ENCODE data around the gene HMOX1.
A peak's percentile ranks its signal among the peaks of the same experiment; 100 is the strongest.

Gene HMOX1, protein sequence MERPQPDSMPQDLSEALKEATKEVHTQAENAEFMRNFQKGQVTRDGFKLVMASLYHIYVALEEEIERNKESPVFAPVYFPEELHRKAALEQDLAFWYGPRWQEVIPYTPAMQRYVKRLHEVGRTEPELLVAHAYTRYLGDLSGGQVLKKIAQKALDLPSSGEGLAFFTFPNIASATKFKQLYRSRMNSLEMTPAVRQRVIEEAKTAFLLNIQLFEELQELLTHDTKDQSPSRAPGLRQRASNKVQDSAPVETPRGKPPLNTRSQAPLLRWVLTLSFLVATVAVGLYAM

DNA sequence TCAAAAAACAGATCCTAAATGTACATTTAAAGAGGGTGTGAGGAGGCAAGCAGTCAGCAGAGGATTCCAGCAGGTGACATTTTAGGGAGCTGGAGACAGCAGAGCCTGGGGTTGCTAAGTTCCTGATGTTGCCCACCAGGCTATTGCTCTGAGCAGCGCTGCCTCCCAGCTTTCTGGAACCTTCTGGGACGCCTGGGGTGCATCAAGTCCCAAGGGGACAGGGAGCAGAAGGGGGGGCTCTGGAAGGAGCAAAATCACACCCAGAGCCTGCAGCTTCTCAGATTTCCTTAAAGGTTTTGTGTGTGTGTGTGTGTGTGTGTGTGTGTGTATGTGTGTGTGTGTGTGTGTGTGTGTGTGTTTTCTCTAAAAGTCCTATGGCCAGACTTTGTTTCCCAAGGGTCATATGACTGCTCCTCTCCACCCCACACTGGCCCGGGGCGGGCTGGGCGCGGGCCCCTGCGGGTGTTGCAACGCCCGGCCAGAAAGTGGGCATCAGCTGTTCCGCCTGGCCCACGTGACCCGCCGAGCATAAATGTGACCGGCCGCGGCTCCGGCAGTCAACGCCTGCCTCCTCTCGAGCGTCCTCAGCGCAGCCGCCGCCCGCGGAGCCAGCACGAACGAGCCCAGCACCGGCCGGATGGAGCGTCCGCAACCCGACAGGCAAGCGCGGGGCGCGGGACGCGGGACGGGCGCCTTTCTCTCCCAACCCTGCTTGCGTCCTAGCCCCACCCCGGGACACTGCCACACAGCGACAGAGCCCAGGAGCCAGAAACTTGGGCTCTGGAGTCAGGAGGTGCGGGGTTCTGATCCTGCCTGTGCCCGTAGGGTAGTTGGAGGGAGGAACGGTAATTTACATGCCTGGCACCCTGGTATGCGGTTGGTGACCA lies at the start of gene HMOX1:
Gene HMOX1, plus strand, starts transcription at position 560 of the 887 bp plus-strand sequence. Its CDS starts 78 bp downstream, at position 638.
- peak; percentile 91 for DNase-seq (ENCODE audit: low spot score)

GRCh38 chr22:35332278-35332677 lies 48.6 kb upstream of the HMOX1 start:
- DNase-seq (ENCODE audit: low spot score): no peak

DNA sequence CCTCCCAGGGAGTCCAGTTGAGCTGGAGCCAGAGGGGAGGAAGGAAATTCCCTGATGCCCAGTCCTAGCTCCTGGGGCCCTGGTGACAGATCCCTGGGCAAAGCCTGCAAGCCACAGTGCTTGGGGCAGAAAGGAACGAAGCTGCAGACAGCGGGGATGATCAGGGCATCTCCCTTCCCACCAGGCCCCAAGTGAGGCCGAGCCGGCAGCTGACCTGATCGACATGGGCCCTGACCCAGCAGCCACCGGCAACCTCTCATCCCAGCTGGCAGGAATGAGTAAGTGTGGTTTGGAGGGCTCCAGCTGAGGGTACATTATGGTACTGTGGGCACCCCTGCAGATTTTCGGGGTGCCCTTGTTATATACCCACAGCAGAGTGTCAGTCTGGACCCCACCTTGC lies 47.7 kb upstream of the HMOX1 start:
- DNase-seq (ENCODE audit: low spot score): no peak

DNA sequence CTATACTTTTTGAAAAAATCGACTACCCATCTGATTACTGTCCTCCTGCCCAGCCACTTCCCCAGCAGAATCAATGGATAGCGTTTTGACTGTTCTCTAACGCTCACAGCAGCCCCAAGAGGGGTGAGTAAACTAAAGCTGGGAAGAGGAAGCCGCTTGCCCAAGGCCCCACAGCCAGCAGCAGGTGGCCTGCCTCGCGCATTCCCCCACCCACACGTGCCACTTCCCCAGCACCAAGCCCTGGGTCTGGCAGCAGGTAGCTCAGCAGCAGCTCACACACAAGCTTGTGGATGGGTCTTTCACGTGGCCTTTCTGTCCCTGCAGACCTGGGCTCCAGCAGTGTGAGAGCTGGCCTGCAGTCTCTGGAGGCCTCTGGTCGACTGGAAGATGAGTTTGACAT lies 46.9 kb upstream of the HMOX1 start:
- no peak for DNase-seq (ENCODE audit: low spot score)

DNA sequence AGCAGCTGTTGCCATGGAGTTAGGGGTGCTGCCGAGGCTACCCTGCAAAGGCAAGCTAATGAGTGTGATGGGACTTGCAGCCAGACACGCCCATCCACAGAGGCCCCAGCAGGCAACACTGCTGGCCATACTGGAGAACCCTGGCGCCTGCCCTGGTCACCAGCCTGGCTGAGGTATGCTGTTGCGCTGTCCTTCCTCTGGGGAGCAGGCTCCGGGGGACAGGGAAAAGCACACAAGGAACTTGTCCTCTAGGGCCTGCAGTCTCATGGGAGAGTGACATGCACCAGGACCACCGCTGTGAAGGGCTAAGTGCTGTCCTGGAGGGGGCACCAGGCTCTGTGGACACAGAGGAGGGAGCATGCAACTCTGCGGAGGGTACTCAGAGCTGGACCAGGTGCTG lies 45.4 kb upstream of the HMOX1 start:
- DNase-seq (ENCODE audit: low spot score): no peak

DNA sequence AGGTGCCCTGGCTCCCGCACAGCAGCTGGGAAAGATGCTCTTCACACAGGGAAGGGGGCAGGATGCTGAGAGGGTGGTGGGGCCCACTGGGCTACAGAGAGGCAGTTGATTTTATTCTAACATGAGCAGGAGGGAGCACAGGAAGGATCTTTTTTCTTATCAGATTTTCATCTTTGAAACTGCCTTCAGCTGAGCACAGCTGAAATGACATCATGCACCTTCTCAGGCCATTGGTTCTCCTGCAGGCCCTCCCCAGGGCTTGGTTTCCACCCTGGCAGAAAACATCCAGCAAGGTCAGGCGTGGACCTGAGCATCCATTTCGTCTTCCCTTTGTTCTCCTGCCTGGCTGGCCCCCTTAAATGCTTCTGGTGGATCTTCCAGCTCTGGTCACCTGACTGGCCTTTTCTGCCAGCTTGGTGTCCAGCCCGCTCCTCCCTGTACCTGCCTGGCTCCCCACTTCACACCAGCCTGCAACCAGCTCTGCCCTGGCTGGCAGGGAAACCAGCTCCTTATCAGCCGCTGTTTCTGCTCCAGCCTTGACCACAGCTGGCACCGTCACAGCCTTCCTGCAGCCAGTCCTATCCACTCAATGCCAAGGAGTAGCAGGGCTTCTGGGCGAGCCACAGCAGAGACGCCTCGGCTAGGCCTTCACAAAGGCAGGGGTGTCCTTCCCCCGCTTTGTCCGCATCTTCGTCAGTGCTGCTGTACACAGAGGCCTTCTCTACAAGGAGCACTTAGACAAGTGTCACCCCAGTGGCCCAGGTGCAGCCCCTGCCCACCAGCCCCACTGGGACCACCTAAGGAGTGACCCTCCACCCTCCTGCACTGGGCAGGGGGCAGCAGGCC lies 44.7 kb upstream of the HMOX1 start:
- no peak for DNase-seq (ENCODE audit: low spot score)

GRCh38 chr22:35337932-35338331 lies 43.0 kb upstream of the HMOX1 start:
- DNase-seq (ENCODE audit: low spot score): no peak

GRCh38 chr22:35341090-35341874 lies 39.6 kb upstream of the HMOX1 start:
- DNase-seq (ENCODE audit: low spot score): no peak

DNA sequence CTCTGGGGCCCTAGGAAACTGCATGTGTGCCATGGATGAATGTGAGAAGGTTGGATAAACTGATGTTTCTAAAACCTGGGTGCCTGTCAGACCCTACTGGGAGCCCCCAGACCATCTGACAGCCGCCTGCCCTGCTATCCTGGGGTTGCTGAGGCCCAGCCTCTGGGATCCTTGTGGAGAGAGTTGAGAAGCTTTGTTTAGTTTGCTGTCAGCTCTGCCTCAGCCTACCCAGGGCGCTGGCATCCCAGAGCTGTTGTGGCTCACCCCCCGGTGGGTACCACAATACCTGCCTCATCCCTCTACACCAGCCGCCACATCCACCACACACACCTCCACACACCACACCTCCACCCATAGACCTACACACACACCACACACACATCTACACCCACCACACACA lies 38.5 kb upstream of the HMOX1 start:
- no peak for DNase-seq (ENCODE audit: low spot score)

DNA sequence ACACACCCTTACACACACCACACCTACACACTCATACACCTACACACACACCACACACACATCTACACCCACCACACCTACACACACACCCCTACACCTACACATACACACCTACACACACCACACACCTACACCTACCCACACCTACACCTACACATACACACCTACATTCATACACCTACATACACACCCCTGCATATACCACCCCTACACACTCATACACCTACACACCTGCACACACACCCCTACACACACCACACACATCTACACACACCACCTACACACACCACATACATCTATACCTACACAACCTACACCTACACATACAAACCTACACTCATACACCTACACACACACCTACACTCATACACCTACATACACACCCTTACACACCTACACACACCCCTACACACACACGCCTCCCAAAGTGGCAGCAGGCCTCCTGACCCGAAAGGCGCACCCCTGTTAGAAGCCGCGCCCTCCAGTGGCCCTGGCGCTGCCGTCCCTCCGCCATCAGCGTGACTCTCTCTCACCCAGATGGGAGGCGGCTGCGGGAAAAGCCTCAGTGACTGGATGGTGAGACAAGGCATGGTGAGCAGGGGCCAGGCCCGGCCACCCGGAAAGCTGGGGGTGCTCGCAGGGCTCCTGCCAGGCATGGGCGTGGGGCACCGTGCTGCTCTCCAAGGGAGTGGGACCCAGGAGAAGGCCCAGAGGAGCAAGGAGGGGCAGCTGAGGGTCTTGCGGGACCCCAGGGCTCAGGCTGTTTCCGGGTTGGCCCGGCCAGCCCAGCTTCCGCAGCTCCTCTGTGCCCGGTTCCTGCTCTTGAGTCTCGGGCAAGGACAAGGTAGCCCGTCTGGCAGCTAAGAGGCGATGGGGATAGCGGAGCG lies 37.0 kb upstream of the HMOX1 start:
- DNase-seq (ENCODE audit: low spot score): no peak

DNA sequence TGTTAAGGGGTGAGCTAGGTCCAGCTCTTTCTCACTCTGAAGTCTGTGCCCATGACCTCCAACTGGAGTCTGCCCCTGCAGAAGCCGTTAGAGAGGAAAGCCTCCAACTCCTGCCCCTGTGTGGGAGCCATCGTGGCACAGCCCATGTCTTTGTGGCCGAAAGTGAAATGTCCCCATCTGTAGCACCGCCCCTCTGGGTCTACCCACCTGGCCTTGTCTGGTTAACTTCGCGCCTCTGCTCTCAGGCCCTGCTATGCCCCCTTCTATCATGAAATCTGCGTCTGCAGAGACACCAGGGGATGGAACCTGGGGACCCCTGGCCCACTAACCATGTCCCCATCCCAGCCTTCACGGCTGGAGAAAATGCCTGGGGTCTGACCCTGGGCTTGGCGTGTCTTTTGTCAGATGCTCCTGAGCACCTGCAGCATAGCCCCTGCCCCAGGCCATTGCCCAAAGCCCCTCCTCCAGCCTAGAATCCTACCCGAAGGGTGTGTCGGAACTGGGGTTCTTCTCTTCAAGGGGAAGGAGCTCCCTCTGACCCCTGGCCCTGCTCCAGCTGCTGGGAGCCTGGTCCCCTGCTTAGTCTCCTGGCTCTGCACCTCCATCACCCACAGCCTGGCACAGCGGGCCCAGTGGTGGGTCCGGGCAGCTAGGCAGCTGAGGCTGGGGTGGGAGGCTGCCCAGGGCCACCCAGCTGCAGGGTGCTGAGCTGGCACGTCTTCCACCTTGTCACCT lies 35.8 kb upstream of the HMOX1 start:
- no peak for DNase-seq (ENCODE audit: low spot score)

DNA sequence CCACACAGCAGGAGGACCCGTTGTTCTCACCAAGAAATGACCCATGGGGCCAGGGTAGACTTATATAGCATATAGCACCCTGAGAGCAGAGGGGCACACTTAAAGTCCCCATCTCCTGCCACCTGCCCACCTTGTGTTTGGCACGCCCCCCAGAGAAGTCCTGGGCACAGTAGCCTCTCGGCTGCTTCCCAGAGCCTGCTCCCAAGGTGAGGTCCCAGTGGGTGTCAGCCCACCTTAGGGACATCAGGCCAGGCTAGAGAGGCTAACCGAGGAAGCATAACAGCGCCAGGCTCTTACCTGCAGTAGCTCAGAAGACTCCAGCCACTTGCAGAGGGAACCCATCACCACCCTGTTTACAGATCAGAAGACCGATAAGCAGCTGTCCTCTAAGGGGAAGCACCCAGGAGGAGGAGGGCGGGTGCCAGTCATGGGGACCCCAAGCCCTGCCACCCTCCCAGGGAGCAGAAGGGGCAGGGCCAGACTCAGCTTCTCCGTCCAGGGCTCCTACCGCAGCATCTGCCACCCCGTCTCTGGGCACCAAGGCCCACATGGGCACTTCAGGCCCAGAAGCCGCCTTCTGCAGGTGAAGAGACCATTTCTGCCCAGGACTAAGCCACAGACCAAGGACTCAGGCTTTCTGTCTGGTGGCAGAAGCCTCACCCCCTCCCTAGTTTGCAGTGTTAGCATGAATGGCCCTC lies 34.9 kb upstream of the HMOX1 start:
- DNase-seq (ENCODE audit: low spot score): no peak

GRCh38 chr22:35346596-35347220 lies 34.2 kb upstream of the HMOX1 start:
- no peak for DNase-seq (ENCODE audit: low spot score)

GRCh38 chr22:35347462-35347861 lies 33.4 kb upstream of the HMOX1 start:
- no peak for DNase-seq (ENCODE audit: low spot score)

DNA sequence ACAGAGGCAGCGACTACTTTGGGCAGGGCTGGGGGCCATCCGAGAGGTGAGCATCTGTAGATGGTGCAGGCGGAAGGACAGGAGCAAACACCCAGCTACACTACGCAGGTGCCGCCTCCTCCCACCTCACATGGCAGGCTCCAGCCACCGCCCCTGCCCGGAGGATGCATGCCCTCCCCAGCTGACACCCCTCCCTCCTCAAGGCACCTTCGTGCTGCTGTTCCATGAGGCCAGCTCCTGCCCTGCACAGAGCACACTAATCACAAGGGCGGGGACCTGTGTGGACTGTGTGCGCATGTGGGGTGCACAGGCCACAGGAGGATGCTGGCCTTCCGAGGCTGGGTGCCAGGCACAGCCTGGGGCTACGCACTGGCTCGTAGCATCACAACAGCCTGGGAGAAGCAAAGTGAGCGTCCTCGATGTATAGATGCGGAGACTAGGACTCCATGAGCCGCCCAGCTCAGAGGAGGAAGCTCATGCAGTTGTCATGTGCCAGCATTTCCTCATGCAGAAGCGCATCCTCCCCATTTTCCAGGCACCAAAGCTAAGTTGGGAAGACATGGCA lies 32.8 kb upstream of the HMOX1 start:
- DNase-seq (ENCODE audit: low spot score): no peak

GRCh38 chr22:35348703-35349102 lies 32.2 kb upstream of the HMOX1 start:
- DNase-seq (ENCODE audit: low spot score): no peak

- no peak for DNase-seq (ENCODE audit: low spot score)
Observed at GRCh38 chr22:35349368-35349703, 31.6 kb upstream of the HMOX1 start.

DNA sequence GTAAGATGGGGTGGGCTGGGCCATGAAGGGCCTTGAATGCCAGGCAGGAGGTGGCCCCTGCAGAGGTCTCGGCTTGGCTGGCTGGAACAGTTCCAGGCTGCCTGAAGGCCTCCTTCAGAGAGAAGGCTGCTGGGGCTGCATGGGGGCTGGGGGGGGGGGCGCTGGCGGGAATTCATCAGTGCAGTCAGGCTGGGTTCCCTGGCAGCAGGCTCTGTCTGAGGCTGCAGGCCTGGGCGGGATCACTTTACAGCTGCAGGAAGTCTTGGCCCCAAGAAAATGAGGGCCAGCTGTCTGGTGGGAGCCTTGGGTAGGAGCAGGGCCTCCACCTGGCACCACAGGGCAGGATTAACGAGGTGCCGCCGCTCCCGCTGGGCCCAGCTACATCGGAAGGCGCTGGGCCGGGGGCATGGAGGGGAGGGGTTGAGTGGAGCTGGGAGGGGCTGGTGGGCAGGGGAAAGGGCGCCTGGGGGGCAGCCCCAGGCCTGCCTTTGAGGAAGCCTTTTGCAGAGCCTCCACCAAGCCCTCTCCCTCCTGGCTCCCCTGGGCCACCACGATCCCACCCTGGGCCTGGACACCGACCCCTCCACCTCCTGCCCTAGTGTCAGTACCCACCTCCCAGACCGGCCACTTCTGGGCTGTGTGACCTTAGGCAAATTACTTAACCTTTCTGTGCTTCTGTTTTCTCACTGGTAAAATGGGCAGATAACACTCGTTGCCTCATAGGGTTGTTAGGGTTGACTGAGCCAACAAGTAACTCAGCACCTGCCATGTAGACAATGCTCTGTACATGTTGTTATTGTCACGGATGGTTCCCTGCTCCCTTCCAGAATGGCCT lies 31.0 kb upstream of the HMOX1 start:
- peak; percentile 84 for DNase-seq (ENCODE audit: low spot score)

Measured in left forelimb (tissue), 1 donor.